Neutrophil (primary cell): ENCODE data around the gene GORAB.

Source experiments
- H3K27ac ChIP-seq: fragments of 200-600 bp; sonication (generic); 2 replicates; pipeline ENCODE4 v1.5.1; 2016; ENCODE audit warnings: mild to moderate bottlenecking, moderate library complexity
- H3K27me3 ChIP-seq: fragments of 200-600 bp; sonication (generic); 2 replicates; pipeline ENCODE4 v1.6.0; 2016; ENCODE audit warnings: mild to moderate bottlenecking
- H3K36me3 ChIP-seq: fragments of 200-600 bp; sonication (generic); 2 replicates; pipeline ENCODE4 v1.5.1; 2017
- H3K4me1 ChIP-seq, 2 experiments: fragments of 200-600 bp in 1 of 2; sonication (generic) in 1 of 2; 1 replicate in 1 of 2; 2 replicates in 1 of 2; pipeline versions ENCODE4 v1.5.1 to v1.6.1; 2013 to 2016; ENCODE audit warnings: low read depth in 1 of 2, low read length in 1 of 2, mild to moderate bottlenecking in 1 of 2, moderate library complexity in 1 of 2; ENCODE audit not compliant: control insufficient read depth in 1 of 2, insufficient read depth in 1 of 2
- H3K4me3 ChIP-seq, 2 experiments: fragments of 200-600 bp in 1 of 2; sonication (generic) in 1 of 2; 1 replicate in 1 of 2; 2 replicates in 1 of 2; pipeline ENCODE4 v1.5.1; 2013 to 2016; ENCODE audit warnings: low read depth in 1 of 2, low read length in 1 of 2, mild to moderate bottlenecking in 1 of 2, moderate library complexity in 1 of 2
- H3K9me3 ChIP-seq: fragments of 200-600 bp; sonication (generic); 2 replicates; pipeline ENCODE4 v1.5.1; 2016
- TF ChIP-seq, protein P1 (sequence below): fragments of 200-600 bp; sonication (generic); IDR thresholded peaks from 2 replicates; pipeline ENCODE4 v1.5.1; 2016; ENCODE audit warnings: antibody characterized with exemption

GORAB gene

DNA sequence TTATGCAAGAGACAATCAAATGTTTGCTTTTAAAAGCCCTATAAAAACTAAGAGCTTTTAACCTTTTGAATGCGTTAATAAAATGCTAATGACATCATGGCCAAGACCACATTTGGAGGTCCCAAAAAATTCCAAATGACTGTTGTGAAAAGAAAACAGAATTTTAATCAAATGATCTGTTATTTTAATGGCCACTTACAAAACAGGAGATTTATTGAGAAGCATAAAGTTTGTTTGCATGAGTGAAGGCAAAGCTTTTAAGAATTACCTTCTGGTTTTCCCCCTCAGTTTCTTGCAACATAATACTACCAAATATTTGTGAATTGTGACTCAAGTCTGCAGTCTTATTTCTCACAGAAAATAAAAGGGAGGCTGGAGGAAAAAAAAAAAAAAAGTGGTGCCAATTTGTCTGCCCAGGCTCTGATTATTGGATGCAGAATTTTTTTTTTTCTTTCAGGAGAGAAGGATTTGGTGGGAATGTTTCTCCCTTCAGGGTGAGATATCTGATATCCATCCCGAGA is 60.7 kb downstream of the GORAB start:
- H3K4me1 ChIP-seq, result no peaks in the 10 kb centered on the region
- no peaks in the 10 kb centered on the region for H3K36me3 ChIP-seq
- H3K9me3 ChIP-seq, result no peaks in the 10 kb centered on the region
- no peak overlapping the region for H3K27ac ChIP-seq
- H3K27me3 ChIP-seq, result peaks cover 37% of the 10 kb centered on the region
- H3K4me3 ChIP-seq, result no peak overlapping the region
- TF ChIP-seq, protein P1, sequence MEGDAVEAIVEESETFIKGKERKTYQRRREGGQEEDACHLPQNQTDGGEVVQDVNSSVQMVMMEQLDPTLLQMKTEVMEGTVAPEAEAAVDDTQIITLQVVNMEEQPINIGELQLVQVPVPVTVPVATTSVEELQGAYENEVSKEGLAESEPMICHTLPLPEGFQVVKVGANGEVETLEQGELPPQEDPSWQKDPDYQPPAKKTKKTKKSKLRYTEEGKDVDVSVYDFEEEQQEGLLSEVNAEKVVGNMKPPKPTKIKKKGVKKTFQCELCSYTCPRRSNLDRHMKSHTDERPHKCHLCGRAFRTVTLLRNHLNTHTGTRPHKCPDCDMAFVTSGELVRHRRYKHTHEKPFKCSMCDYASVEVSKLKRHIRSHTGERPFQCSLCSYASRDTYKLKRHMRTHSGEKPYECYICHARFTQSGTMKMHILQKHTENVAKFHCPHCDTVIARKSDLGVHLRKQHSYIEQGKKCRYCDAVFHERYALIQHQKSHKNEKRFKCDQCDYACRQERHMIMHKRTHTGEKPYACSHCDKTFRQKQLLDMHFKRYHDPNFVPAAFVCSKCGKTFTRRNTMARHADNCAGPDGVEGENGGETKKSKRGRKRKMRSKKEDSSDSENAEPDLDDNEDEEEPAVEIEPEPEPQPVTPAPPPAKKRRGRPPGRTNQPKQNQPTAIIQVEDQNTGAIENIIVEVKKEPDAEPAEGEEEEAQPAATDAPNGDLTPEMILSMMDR, result no peak

DNA sequence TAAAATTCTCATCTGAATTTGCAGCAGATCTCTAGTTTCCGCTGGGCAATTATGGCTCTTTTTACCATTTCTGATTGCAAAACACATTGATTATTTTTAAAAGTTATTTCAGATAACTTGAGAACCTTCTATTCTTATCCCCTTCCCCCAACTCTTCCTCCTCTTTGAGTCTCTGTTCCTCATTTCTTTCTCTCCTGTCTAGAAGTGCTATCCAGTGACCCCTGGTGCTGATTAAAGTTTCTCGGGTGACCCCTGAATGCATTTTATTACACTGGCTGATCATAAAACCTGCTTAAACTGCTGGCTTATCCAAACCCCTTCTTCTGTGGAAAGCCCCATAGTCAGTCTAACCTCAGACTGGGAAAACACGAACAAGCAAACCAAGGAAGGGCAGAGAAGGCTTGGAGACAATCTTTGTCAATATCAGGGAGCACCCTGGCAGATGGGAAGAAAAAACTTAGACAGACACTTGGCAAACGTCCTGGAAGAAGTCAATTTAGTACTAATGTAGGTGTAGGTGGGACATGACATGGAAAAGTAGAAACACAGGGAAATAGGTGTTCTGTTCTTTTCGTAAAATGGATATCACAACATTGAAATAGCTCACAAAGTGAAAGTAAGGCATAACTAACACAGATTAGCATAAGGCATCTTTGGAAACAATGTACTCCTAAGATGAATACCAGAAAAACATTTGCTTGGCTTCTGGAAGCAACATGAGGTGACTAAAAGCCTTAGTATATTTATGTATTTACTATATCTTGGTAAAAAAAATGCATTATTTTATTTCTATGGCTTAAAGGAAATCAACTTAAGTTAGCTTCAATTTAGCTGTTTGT is 61.4 kb downstream of the GORAB start:
- no peaks in the 10 kb centered on the region for H3K9me3 ChIP-seq
- no peak overlapping the region for H3K4me3 ChIP-seq
- no peaks in the 10 kb centered on the region for H3K36me3 ChIP-seq
- peaks cover 37% of the 10 kb centered on the region for H3K27me3 ChIP-seq
- TF ChIP-seq, protein P1, result no peak
- no peak overlapping the region for H3K27ac ChIP-seq
- H3K4me1 ChIP-seq, result no peaks in the 10 kb centered on the region

GRCh38 chr1:170594066-170594626 is 62.2 kb downstream of the GORAB start:
- no peaks in the 10 kb centered on the region for H3K4me1 ChIP-seq
- no peak overlapping the region for H3K4me3 ChIP-seq
- no peak overlapping the region for H3K27ac ChIP-seq
- no peaks in the 10 kb centered on the region for H3K36me3 ChIP-seq
- H3K9me3 ChIP-seq, result no peaks in the 10 kb centered on the region
- peaks cover 36% of the 10 kb centered on the region for H3K27me3 ChIP-seq
- TF ChIP-seq, protein P1, result no peak

- Histone ChIP-seq H3K9me3 (peaks cover under 1% of the 10 kb centered on the region), H3K27ac (no peak overlapping the region), H3K4me3 (no peak overlapping the region), H3K27me3 (peaks cover 10% of the 10 kb centered on the region), H3K4me1 (no peaks in the 10 kb centered on the region), H3K36me3 (no peaks in the 10 kb centered on the region)
- TF ChIP-seq, protein P1, result no peak
Measured at GRCh38 chr1:170596701-170597100, 64.7 kb downstream of the GORAB start.

DNA sequence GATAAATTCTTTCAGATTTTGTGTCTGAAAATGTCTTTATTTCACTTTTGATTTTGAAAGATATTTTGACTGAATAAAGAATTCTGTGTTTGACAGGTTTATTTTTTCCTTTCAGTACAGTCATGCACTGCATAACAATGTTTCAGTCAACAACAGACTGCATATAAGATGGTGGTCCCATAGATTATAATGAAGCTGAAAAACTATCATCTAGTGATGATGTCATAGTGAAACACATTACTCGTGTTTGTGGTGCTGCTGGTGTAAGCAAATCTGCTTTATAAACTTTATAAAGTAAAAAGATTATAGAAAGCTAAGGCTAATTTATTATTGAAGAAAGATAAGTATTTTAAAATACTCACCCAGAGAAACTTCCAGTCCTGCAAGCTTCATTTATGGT is 66.7 kb downstream of the GORAB start:
- no peaks in the 10 kb centered on the region for H3K27me3 ChIP-seq

More for the DNA sequence above, 66.7 kb downstream of the GORAB start:
- Histone ChIP-seq H3K4me3 (no peak overlapping the region), H3K27ac (no peak overlapping the region), H3K9me3 (peaks cover 4% of the 10 kb centered on the region), H3K4me1 (no peaks in the 10 kb centered on the region), H3K36me3 (no peaks in the 10 kb centered on the region)
- TF ChIP-seq, protein P1, result no peak
